ENCODE results near the gene RBM44. TPM values are rescaled to one million over a fixed set of nuclear protein-coding genes. Genes with fewer than 3 reads are reported as not detected.
A peak's percentile ranks its signal among the peaks of the same experiment; 100 is the strongest.

RBM44 gene
- total RNA-seq, 4 donors from 2014 or later = 0.89 to 4.1 (median 1.5) TPM

DNA sequence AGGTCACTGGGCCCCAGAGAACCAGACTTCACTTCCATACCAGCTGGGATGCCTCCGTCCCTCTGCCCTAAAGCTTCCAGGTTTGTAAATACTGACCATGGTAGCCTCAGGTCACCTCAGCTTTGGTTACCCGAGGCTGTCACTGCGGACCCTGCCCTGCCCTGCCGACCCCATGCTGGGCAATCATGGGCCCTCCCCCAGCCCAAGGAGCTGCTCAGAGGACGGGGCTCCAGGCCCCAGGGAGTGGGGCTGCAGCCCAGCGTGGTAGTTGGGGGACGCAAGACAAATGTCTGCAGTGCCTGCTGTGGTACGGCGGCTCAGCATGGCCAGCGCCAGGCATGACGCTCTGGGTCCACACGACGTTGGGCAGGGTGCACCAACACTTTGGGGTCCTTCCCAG, 86.1 kb downstream of the RBM44 start:
- intact Hi-C loops (cut with DNase I) = no loop called here
- no peak for TF ChIP-seq POLR2A (IDR thresholded peaks at IDR 0.05)
- Histone ChIP-seq H3K9me3 (no peaks in the 10 kb centered on the region), H3K27ac (no peak overlapping the region), H3K4me1 (peaks cover 0 to 7% of the 10 kb centered on the region in 2 donors), H3K4me3 (replicated peaks in 1 of 3) (no peak overlapping the region), H3K27me3 (no peaks in the 10 kb centered on the region), H3K36me3 (no peaks in the 10 kb centered on the region)
- WGBS, 2 donors = 85 to 91% methylated on average over 10 to 11 of the region's 13 CpGs
- no peak for DNase-seq

- Histone ChIP-seq H3K4me3 (replicated peaks in 1 of 3) (no peak overlapping the region), H3K27me3 (no peaks in the 10 kb centered on the region), H3K36me3 (no peaks in the 10 kb centered on the region), H3K9me3 (no peaks in the 10 kb centered on the region), H3K4me1 (peaks cover 0 to 7% of the 10 kb centered on the region in 2 donors), H3K27ac (no peak overlapping the region)
- intact Hi-C loops (cut with DNase I) = no loop called here
- DNase-seq = no peak
- TF ChIP-seq CTCF (IDR thresholded peaks at IDR 0.05) = no peak
- TF ChIP-seq POLR2A (IDR thresholded peaks at IDR 0.05) = no peak
- WGBS, 2 donors = 86 to 88% methylated on average over 9 to 17 of the region's 27 CpGs
Observed at GRCh38 chr2:237885111-237885930, 86.7 kb downstream of the RBM44 start.

- Histone ChIP-seq H3K4me3 (replicated peaks in 1 of 3) (no peak overlapping the region), H3K4me1 (peaks cover 0 to 7% of the 10 kb centered on the region in 2 donors), H3K27me3 (no peaks in the 10 kb centered on the region), H3K36me3 (no peaks in the 10 kb centered on the region), H3K9me3 (no peaks in the 10 kb centered on the region), H3K27ac (no peak overlapping the region)
- WGBS, 2 donors = 85 to 89% methylated on average over 17 to 19 of the region's 26 CpGs
- intact Hi-C loops (cut with DNase I) = no loop called here
- no peak for DNase-seq
- TF ChIP-seq POLR2A (IDR thresholded peaks at IDR 0.05) (no peak), CTCF (IDR thresholded peaks at IDR 0.05) (no peak)
Observed at GRCh38 chr2:237885931-237886684, 87.5 kb downstream of the RBM44 start.

- no peaks in the 10 kb centered on the region for H3K36me3 ChIP-seq
- 91 to 92% methylated on average over 14 to 15 of the region's 23 CpGs for WGBS, 2 donors
- no peak overlapping the region for H3K27ac ChIP-seq
- no peaks in the 10 kb centered on the region for H3K9me3 ChIP-seq
- intact Hi-C loops (cut with DNase I) = no loop called here
- H3K4me3 ChIP-seq (replicated peaks in 1 of 3) = no peak overlapping the region
- TF ChIP-seq POLR2A (IDR thresholded peaks at IDR 0.05) = no peak
- TF ChIP-seq CTCF (IDR thresholded peaks at IDR 0.05) = no peak
- H3K27me3 ChIP-seq = no peaks in the 10 kb centered on the region
- peaks cover 0 to 7% of the 10 kb centered on the region in 2 donors for H3K4me1 ChIP-seq
- DNase-seq = no peak
Observed at GRCh38 chr2:237886685-237887481, 88.3 kb downstream of the RBM44 start.

DNA sequence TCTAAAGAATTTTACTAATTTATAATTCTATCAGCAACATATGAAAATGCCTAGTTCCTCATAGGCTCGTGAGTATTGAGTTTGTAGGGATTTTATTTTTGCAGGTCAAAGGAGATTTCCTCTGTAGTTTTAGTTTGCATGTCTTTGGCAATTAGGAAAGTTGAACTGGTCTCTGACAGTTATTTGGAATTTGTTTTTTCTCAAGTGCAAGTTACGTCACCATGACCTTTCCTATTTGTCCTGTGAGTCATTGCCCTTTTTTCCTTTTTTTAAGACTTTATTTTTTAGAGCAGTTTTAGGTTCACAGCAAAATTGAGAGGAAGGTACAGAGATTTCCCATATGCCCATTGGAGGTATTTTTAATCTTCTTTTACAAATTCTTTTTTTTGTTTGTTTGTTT, 89.8 kb downstream of the RBM44 start:
- Histone ChIP-seq H3K9me3 (no peaks in the 10 kb centered on the region), H3K27ac (peak overlapping the region in 1 of 3 donors; percentile 10), H3K4me1 (peaks cover 0 to 7% of the 10 kb centered on the region in 2 donors), H3K36me3 (no peaks in the 10 kb centered on the region), H3K4me3 (replicated peaks in 1 of 3) (no peak overlapping the region), H3K27me3 (no peaks in the 10 kb centered on the region)
- DNase-seq = no peak
- WGBS, 2 donors = 73 to 74% methylated on average over 2 of the region's 2 CpGs
- intact Hi-C loops (cut with DNase I) = no loop called here
- no peak for TF ChIP-seq CTCF (IDR thresholded peaks at IDR 0.05)
- no peak for TF ChIP-seq POLR2A (IDR thresholded peaks at IDR 0.05)
